OCI-LY1 (cell line): ENCODE results near the gene TMEM109.

ENCODE experiments used
- H2AFZ ChIP-seq: fragments of 200-600 bp; sonication (generic), shearing (Covaris generic); 2 replicates; pipeline ENCODE4 v1.6.0; 2014; ENCODE audit warnings: antibody characterized with exemption, mild to moderate bottlenecking, low read length
- H3F3A ChIP-seq: fragments of 200-600 bp; sonication (generic), shearing (Covaris generic); 2 replicates; pipeline ENCODE4 v1.6.0; 2014; ENCODE audit warnings: mild to moderate bottlenecking, antibody characterized with exemption, low read length, moderate library complexity; ENCODE audit not compliant: insufficient read depth
- H3K27ac ChIP-seq: fragments of 200-600 bp; sonication (generic); 2 replicates; pipeline ENCODE4 v1.5.1; 2014; ENCODE audit warnings: low read length, mixed run types, mild to moderate bottlenecking, low read depth; ENCODE audit not compliant: poor library complexity, severe bottlenecking
- H3K27me3 ChIP-seq: fragments of 200-600 bp; sonication (generic); 2 replicates; pipeline ENCODE4 v1.6.0; 2014; ENCODE audit warnings: antibody characterized with exemption, mild to moderate bottlenecking, low read length, moderate library complexity; ENCODE audit not compliant: insufficient read depth
- H3K36me3 ChIP-seq: fragments of 200-600 bp; sonication (generic); 2 replicates; pipeline ENCODE4 v1.6.1; 2014; ENCODE audit warnings: mild to moderate bottlenecking, antibody characterized with exemption, low read length, moderate library complexity, mixed read lengths; ENCODE audit not compliant: insufficient read depth
- H3K4me1 ChIP-seq: fragments of 200-600 bp; sonication (generic); 2 replicates; pipeline ENCODE4 v1.5.1; 2014; ENCODE audit warnings: mild to moderate bottlenecking, low read length, moderate library complexity; ENCODE audit not compliant: insufficient read depth, severe bottlenecking
- H3K4me2 ChIP-seq: fragments of 200-600 bp; sonication (generic), shearing (Covaris generic); 2 replicates; pipeline ENCODE4 v1.6.1; 2014; ENCODE audit warnings: low read length
- H3K4me3 ChIP-seq: fragments of 200-600 bp; sonication (generic); 2 replicates; pipeline ENCODE4 v1.5.1; 2014; ENCODE audit warnings: low read length, low read depth, mild to moderate bottlenecking, mixed read lengths; ENCODE audit not compliant: poor library complexity, severe bottlenecking
- H3K79me2 ChIP-seq: fragments of 200-600 bp; shearing (Covaris generic); 2 replicates; pipeline ENCODE4 v1.6.1; 2016; ENCODE audit warnings: mixed run types, low read length, mixed read lengths; ENCODE audit not compliant: insufficient read depth
- H3K9ac ChIP-seq: fragments of 200-600 bp; sonication (generic), shearing (Covaris generic); 2 replicates; pipeline ENCODE4 v1.6.1; 2014; ENCODE audit warnings: mild to moderate bottlenecking, low read length, mixed read lengths
- H3K9me2 ChIP-seq: fragments of 200-600 bp; sonication (generic), shearing (Covaris generic); 2 replicates; pipeline ENCODE4 v1.6.1; 2014; ENCODE audit warnings: low read depth, mild to moderate bottlenecking, low read length, mixed read lengths
- H3K9me3 ChIP-seq: fragments of 200-600 bp; shearing (Covaris generic); 2 replicates; pipeline ENCODE4 v1.6.1; 2014; ENCODE audit warnings: low read length, mixed read lengths
- H4K20me1 ChIP-seq: fragments of 200-600 bp; sonication (generic), shearing (Covaris generic); 2 replicates; pipeline ENCODE4 v1.6.0; 2016; ENCODE audit warnings: mild to moderate bottlenecking, low read length; ENCODE audit not compliant: insufficient read depth
- EZH2 ChIP-seq: fragments of 200-600 bp; sonication (generic), shearing (Covaris generic); IDR thresholded peaks from 2 replicates; pipeline ENCODE4 v1.8.0; 2017; ENCODE audit warnings: borderline replicate concordance, mixed run types, mild to moderate bottlenecking, antibody characterized with exemption, low read length, moderate library complexity, mixed read lengths
- TF ChIP-seq, protein P1 (sequence below): fragments of 200-600 bp; sonication (generic), shearing (Covaris generic); IDR thresholded peaks from 2 replicates; pipeline ENCODE4 v1.5.1; 2017; ENCODE audit warnings: mild to moderate bottlenecking, antibody characterized with exemption, low read length, moderate library complexity, mixed read lengths

Gene TMEM109

DNA sequence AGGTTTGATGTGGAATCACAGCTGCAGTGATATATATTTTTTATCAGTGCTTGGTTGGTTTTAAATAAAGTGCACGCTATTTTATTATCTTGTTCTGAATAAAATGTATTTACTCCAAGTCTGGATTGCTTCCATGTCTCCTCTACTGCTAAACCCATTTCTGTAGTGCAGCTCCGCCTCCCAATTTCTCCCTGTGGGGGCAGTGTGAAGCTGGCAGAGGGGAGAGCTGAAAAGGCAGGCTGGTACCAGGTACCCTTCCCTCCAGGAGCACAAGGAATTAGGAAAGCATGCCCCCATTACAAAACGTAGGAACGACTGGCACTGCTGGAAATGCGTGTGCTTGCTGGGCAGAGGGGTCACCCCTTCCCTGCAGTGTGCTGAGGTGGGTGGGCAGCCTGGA, 9.4 kb downstream of the TMEM109 start:
- H3K4me2 ChIP-seq = no peak overlapping the region
- H3K27me3 ChIP-seq = 0 out of 2 replicates have a peak, but pooled peaks cover 4% of the 10 kb centered on the region
- no peak overlapping the region for H3K27ac ChIP-seq
- H3F3A ChIP-seq = no peaks in the 10 kb centered on the region
- H3K9me3 ChIP-seq = no peaks in the 10 kb centered on the region
- no peak overlapping the region for H3K4me3 ChIP-seq
- no peaks in the 10 kb centered on the region for H3K79me2 ChIP-seq
- H3K4me1 ChIP-seq = peaks cover 23% of the 10 kb centered on the region
- H3K36me3 ChIP-seq = peaks cover 50% of the 10 kb centered on the region
- H4K20me1 ChIP-seq = no peaks in the 10 kb centered on the region
- H3K9me2 ChIP-seq = no peaks in the 10 kb centered on the region
- H3K9ac ChIP-seq = no peak overlapping the region
- TF ChIP-seq, protein P1, sequence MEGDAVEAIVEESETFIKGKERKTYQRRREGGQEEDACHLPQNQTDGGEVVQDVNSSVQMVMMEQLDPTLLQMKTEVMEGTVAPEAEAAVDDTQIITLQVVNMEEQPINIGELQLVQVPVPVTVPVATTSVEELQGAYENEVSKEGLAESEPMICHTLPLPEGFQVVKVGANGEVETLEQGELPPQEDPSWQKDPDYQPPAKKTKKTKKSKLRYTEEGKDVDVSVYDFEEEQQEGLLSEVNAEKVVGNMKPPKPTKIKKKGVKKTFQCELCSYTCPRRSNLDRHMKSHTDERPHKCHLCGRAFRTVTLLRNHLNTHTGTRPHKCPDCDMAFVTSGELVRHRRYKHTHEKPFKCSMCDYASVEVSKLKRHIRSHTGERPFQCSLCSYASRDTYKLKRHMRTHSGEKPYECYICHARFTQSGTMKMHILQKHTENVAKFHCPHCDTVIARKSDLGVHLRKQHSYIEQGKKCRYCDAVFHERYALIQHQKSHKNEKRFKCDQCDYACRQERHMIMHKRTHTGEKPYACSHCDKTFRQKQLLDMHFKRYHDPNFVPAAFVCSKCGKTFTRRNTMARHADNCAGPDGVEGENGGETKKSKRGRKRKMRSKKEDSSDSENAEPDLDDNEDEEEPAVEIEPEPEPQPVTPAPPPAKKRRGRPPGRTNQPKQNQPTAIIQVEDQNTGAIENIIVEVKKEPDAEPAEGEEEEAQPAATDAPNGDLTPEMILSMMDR = no peak
- no peak for TF ChIP-seq EZH2
- no peak overlapping the region for H2AFZ ChIP-seq

DNA sequence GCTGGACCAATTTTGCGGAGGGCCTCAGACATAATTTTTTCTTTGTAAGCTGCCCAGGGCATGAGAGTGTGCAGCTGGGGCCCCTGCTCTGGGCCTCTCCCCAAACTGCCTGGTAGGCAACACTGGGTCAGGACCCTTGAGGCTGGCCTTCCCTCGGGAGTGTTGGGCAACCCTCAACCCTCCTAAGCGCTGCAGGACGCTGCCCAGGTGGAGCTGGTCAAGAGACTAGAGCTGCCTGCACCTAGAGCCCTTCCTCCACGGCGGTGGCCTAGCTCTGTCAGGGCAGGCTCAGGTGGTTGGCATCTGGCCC, 9.8 kb downstream of the TMEM109 start:
- Histone ChIP-seq H3F3A (no peaks in the 10 kb centered on the region), H4K20me1 (no peaks in the 10 kb centered on the region), H3K9me2 (no peaks in the 10 kb centered on the region), H3K4me2 (peak overlapping the region; percentile 59), H3K36me3 (peaks cover 50% of the 10 kb centered on the region), H2AFZ (no peak overlapping the region), H3K4me3 (peak overlapping the region; percentile 53), H3K79me2 (no peaks in the 10 kb centered on the region), H3K27ac (no peak overlapping the region), H3K9ac (no peak overlapping the region; the same call in 1 of the 2 replicates), H3K27me3 (0 out of 2 replicates have a peak, but pooled peaks cover 4% of the 10 kb centered on the region), H3K4me1 (peaks cover 21% of the 10 kb centered on the region), H3K9me3 (no peaks in the 10 kb centered on the region)
- TF ChIP-seq, protein P1 = no peak
- TF ChIP-seq EZH2 = no peak

DNA sequence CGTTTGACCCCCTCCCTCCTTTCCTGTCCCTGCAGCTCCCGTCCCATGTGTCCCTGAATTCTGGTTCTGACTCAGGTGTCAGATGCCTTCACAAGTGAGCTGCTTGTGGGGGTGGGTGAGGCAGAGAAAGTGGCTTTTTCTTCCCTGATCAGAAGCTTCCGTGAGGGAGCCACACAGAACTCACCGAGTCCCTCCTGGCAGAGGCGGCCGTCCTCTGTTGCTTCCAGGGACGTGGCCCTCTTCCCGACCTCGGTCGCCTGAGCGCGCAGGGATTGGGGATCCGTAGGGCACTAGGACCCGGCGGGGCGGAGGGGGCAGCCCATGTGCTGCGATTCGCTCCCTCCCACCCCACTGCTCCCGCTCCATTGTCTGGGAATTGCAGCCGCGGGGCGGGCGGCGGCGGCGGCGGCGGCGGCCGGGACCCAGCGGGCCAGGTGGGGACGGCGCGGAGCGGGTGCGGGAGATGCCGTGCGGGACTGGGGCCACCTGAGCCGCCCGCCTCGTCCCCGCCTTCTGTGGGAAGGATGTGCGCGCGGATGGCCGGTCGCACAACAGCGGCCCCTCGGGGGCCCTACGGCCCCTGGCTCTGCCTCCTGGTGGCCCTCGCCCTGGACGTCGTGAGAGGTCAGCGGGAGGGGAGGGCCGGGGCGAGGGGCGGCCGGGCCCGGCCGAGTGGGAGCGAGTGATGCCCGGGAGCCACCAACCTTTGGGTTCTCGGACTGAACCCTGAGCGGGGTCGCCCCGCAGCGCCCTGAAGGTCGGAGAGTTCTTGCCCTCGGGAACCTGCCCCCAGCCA, 10.3 kb downstream of the TMEM109 start, which contains the start of gene TMEM132A:
TSS of gene TMEM132A (plus strand) at position 351 of the 796 bp plus-strand sequence. CDS start at position 525, 174 bp downstream.
- Histone ChIP-seq H3K36me3 (peaks cover 46% of the 10 kb centered on the region), H3K9me2 (no peaks in the 10 kb centered on the region), H3K27me3 (0 out of 2 replicates have a peak, but pooled peaks cover 4% of the 10 kb centered on the region), H3K4me1 (peaks cover 15% of the 10 kb centered on the region), H3K9me3 (no peaks in the 10 kb centered on the region), H3K79me2 (no peaks in the 10 kb centered on the region), H3K4me3 (peak within 1 kb of the TSS; percentile 53), H4K20me1 (no peaks in the 10 kb centered on the region), H3K9ac (no peak within 1 kb of the TSS; the same call in 1 of the 2 replicates), H3F3A (no peaks in the 10 kb centered on the region), H3K27ac (no peak within 1 kb of the TSS), H3K4me2 (peak within 1 kb of the TSS; percentile 59), H2AFZ (no peak within 1 kb of the TSS)
- no peak for TF ChIP-seq EZH2
- TF ChIP-seq, protein P1 = no peak
